ENCODE data around the gene GABBR2.

The GABBR2 gene

DNA sequence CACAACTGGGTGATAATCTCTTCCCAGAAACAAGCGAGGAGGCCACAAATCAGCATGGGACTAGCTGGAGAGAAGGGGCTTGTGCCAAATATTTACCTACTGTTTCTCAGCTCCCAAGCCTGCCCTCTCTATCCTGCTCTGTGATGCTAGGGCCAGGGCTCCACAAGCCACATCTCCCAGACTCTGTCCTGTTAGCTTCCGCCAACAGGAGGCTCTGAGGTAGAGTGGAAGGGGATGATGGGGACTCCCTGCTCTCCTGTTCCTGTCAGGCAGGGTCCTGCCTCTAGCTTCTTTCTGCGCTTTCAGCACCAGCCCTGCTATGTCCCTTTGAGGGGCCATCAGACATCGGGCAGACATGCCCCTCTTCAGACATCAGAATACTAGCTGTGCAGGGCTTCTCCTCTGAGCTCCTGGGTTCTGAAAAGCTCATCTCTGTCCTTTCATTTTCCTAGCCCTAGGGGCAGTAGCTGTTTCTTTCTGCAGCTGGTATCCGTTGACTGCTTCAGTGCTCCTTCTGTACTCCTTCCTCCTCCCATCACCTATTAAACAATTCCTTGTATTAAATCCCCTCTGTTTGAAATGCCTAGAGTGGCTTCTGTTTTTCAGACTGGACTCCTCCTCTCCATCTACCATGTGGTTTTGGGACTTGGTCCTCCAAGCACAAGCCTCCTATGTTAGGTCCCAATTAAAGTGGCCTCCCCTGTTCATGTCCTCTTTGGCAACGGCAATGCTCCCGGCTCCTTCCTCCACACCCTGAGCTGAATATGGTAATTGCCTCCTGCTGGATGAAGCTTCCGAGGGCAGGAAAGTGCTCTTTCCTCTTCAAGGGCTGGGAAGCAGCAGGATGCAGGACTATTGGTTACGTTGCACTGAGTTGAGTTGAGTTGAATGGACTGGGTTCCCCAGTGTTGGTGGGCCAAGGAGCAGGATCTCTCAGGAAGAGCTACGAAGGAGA lies 292.2 kb downstream of the GABBR2 start:
- no peak for DNase-seq (ENCODE audit: extremely low read depth in 1 of 2, low read depth in 1 of 2)

DNA sequence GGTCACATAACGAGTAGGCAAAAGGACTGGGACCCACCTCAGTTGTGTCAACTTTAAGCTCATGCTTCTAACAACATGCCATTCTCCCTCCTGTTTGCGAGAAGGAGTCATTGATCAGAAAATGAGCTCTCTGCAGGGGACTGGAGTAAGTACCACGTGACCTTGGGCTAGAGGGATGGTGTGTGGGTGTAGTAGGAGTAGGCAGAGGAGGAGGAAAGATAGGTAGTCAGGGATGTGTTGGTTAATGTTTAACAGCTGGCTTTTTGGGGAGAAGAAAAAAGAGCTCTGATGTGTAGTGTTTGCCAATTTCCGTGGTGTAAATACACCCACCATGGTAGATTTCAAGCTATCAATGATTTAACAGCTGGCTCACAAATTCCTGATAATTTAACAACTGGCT lies 293.0 kb downstream of the GABBR2 start:
- DNase-seq (ENCODE audit: extremely low read depth in 1 of 2, low read depth in 1 of 2) = no peak

DNA sequence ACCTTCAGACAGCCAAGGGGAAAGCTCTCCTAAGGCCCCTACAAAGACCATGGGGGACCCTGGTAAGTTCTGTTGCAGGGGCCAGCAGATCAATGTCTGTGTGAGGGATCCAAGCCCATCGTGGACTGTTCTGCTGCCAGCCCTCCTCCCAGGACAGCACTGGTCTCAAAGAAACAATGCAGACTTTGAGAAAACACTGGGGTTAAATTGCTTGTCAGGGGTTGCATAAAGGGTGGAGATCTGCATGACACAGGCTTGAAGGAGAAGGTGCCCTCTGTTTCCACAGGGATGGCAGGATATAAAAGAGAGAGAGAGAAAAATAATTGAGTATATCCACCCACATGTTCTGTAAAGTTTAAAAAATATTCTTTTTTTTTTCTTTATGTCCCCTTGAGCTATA lies 295.7 kb downstream of the GABBR2 start:
- no peak for DNase-seq (ENCODE audit: extremely low read depth in 1 of 2, low read depth in 1 of 2)

DNA sequence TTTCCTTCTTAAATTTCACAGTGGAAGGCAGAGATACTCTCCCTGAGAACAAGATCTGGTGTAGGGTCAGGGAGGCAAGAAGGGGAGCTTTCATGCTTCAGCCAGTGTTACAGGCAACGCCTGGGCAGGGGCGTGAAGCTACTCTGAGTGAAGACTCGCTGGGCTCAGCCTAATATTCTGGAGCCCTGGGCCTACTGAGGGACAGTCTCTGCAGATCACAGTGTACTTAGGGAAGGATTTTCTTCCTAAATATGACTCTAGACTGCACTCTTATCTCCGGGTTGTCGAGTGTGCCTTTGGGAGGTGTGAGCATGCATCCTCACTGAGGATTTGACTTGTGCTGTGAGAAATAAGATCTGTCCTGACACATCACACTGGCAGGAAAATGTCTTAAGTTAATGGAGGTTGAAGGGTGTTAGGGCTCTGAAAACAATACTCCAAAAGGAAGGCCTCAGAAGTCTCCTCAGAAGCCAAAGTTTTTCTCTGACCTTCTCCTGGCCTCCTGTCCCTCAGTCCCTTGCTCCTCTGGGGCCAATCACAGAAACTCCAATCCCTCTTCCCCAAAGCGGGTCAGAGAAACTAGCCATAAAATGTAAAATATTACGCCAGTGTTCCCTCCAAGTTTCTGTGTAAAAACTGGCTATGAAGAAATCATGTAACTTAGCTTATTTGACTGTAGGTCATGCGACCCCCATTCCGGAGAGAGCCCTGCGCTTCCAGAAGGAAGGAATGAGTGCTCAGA lies 296.5 kb downstream of the GABBR2 start:
- no peak for DNase-seq (ENCODE audit: extremely low read depth in 1 of 2, low read depth in 1 of 2)

DNA sequence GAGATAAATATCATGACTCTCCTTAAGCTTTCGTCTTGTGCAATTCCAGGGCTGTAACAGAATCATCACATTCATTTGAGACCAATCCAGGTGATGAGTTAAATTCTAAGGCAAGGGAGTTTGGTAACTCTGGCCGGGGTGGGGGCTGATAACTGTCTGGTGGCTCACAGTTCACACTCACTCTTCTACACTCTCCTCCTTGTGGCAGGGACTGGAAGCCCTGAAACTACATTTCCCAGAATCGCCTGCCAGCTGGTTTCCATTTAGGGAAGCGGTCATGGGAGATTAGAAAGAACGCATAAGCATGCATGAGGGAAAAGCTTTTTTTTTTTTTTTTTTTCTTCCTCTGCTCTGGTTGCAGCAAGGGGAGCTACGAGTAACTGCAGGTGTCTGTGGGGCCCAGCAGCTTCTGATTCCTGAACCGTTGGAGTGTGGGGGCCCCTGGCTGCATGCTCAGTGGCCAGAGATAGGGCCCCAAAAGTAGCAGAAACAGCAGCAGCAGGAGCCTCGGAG lies 298.5 kb downstream of the GABBR2 start:
- DNase-seq (ENCODE audit: extremely low read depth in 1 of 2, low read depth in 1 of 2) = no peak

DNA sequence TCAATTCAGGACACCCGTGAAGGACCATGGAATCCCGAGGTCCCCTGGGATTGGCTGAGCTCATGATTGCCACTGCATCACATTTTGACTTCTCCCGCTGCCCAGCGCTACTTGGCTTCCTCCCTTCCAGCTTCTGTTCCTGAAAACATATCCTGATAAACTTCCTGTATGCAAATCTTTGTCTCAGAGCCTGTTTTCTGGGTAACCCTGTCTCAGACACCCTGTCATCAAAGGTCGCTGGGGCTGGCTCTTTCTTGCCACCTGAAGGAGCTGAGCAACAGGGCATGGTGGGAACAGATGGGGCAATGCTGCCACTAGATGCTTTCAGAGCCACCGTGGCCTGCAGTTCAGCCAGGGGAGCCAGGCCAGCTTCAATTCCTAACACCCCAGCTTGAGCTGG lies 299.0 kb downstream of the GABBR2 start:
- no peak for DNase-seq (ENCODE audit: extremely low read depth in 1 of 2, low read depth in 1 of 2)

DNA sequence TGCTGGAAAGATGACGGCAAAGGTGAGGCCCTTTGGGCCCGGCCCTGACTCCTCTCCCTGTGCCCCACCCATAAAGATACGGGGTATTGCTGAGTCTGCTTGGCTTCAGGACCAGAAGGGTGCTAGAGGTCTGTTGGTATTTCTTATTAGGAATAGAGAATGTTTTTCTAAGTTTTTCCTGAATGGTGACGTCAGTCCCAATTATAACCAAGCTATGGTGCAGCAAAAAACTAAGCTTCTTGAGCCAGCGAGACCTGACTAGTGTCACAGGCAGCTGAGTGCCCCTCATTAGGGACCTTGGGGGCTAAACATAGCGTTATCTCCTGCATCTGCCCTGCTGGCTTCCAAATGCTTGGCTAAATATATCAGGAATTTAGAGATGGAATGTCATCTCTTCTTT lies 302.3 kb downstream of the GABBR2 start:
- DNase-seq (ENCODE audit: extremely low read depth in 1 of 2, low read depth in 1 of 2) = no peak

DNA sequence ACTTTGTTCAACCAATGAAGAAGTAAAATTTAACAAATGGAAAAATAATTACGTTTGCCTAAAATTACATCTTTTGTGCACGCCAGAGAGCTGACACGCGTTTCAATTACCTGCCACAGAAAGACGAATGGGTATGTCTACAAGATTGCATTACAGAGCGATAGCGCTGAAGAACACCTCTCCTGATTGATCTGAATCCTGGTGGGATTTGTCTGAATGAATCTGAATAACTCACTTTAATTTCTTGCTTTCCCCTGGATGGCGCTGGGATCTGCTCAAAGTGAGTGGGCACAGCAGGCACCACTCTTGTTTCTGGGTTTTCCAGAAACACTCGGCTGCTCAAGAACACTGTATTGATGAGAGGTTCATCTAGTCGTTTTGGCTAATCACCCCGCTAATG lies 304.5 kb downstream of the GABBR2 start:
- no peak for DNase-seq (ENCODE audit: extremely low read depth in 1 of 2, low read depth in 1 of 2)

DNA sequence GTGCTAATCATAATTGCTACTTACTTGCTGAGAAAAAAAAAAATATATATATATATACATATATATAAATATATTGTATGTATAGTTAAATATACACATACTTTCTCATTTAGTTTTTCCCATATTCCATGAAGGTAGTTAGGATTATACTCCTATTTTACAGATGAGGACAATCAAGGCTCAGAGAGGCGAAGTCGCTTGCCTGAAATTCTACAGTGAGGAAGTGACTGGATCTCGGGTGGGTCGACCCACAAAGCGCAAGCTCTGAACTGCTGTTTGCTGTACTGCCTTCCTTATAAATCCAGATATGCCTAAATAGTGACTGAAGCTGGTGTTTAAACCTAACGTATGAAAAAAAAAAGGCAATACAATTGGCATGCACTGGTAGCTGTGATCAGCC lies 305.0 kb downstream of the GABBR2 start:
- no peak for DNase-seq (ENCODE audit: extremely low read depth in 1 of 2, low read depth in 1 of 2)

DNA sequence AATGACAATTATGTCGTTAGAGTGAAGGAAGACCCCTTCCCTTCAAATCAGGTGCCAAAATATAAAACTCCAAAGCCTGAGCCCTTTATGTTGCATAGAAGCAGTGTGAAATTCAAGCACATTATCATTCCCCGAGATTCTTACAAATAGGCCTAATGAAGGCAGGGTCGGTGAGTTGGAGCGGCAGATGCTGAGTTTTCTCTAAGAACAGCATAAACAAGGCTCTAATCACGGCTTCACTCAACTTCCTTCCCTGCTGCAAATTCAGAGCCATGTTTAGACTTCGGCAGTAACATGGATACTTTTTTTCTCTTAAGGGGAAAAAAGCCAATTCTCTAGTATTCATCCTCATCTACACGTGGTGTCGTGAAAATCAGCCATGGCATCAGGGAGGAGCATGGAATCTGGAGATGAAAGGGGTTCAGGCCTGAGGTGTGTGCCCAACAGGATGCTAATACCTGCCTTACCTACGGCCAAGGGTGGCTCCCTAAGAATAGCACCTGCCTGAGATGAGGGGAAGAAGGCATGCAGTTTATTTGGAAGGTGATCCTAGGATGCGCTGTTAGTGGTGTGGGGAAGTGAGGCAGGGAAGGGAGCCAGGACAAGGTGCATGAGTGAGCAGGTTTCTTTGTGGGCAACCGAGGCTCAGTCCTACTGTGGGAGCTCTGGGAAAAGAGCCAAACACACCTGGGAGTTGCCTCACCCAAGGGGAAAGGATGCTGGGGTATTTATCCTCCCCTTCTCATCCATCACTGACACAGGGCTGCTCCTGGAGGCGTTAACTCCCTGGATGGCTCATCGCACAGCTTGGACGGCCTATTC lies 306.5 kb downstream of the GABBR2 start:
- no peak for DNase-seq (ENCODE audit: extremely low read depth in 1 of 2, low read depth in 1 of 2)

DNA sequence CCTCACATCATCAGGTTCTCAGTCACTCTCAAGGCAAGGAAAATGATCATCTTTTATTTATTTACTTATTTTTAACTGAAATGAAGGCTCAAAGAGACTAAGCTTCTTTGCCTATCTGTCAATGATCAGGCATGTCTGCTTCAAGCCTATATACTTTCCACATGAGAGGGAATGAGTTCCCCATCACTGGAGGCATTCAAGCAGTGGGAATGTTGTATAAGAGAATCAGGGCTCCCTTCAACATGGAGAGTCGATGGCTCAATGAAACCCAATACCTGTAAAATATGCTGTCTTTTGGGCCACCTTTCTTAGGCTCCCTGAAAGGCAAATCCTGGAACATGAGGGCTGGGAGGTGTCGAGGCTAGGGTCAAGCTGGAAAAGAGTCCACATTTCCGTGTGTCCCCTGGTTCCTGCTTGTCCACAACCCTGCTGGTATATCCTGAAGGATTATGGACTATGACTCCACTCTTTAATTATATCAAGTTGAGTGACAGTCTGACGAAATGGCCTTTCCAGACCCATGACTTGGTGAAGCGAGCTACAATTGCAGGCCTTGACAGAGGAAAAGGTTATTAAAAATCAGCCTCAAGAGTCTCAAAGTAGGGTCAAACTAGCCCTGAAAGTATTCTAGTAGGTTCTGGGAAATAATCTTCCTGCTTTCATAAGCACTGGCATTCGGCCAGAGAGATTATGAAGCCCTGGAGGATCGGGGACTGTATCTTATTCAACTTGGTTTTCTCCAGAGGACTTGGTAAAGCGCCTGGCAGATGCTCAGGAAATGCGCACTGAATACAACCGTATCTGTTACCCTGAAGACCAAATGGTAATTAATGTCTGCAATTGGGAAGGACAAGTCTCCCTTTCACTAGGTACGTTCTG lies 307.4 kb downstream of the GABBR2 start:
- no peak for DNase-seq (ENCODE audit: extremely low read depth in 1 of 2, low read depth in 1 of 2)

DNA sequence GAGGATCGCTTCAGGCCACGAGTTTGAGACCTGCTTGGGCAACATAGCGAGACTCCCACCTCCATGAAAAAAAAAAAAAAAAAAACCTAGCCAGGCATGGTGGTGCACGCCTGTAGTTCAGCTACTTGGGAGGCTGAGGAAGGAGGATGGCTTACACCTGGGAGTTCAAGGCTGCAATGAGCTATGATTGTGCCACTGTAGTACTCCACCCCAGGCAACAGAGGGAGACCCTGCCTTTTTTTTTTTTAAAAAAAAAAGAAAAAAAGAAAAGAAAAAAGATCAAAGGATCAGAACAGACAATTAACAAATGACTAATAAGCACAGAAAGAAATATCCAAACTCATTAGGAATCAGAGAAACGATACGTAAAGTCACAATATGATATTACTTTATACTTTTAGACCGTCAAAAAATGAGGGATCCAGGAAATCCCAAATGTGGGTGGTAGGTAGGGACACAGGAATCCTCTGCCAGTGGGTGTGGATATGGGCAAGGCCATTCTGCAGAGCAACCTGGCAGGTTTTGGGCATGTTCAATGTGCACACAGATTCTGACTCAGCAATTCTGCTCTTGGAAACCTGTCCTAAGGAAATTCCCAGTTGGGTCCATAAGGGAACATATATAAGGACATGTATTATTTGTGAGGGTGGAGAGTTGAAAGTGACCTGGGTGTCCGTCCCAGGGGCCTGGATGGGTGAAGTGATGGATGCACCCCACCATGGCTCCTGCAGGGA lies 308.6 kb downstream of the GABBR2 start:
- DNase-seq (ENCODE audit: extremely low read depth in 1 of 2, low read depth in 1 of 2) = no peak

DNA sequence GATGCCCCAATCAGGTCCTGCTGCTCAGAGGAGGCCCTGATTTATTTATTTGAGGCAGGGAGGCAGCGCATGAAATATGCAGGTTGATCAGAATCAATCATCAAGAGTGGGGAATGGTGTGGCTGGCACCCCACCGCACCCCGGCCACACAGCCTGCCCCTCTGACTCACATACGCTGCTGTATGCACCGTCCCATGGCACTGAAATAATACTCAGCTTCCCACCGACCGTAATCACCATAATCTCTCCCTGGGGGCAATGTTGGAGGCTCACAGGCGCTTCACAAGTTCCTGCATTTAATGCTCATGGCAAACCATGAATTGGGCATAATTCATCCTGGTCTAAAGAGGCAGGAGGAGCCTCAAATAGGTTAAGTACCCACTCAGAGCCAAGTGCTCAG lies 312.1 kb downstream of the GABBR2 start:
- no peak for DNase-seq (ENCODE audit: extremely low read depth in 1 of 2, low read depth in 1 of 2)

DNA sequence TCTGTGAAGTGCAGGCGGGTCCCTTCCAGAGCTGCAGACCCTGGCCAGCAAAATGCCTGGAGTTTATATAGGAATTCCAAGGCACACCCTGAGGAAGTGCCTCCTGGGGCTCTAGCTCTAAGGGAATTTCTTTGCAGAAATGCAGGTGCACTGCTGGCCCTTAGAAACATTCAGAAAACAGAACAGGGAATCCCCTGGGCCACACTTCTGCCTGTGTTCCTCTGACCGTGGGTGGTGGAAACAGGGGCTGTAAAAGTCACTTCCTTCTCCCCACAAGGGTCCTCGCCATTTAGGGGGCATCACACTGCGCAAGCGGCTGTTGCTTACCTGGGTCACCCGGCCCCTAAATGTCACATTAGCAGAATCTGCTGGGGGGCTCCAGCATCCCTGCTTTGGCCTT lies 312.5 kb downstream of the GABBR2 start:
- no peak for DNase-seq (ENCODE audit: extremely low read depth in 1 of 2, low read depth in 1 of 2)

DNA sequence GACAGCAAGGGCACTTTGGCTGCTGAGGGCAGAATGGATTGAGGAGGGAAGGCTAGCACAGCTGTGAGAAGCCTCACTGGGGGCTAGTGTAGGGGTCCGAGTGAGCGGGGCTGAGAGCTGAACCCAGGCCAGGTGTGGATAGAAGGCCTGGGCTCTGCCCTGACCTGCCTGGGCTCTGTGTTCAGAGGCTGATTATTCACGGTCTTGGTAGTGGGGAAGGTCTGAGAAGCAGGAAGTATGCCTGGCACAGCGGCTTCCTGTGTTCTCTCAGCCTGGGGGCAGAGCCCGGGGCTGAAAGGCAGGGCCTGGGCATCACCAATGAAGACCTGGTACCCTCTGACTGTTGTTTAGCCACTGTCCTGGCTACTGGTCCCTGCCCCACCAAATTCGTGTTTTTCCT lies 316.9 kb downstream of the GABBR2 start:
- no peak for DNase-seq (ENCODE audit: extremely low read depth in 1 of 2, low read depth in 1 of 2)

DNA sequence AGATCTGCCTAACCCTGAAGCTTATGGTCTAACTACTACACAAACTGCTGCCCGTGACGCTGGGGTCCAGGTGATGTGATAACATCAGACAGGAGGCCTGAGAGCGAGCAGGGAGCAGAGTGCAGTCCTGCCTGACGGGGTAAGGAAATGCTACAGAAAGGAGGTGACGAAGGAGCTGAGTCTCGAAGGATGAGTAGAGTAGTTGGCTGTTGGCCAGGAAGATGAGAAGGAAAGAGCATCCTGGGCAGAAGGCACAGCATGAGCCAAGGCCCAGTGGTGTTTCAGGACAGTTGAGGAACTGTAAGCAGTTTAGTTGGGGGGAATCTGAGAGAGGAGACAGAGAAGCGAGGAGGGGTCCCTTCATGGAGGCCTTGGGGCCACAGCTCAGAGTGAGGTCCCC lies 317.3 kb downstream of the GABBR2 start:
- no peak for DNase-seq (ENCODE audit: extremely low read depth in 1 of 2, low read depth in 1 of 2)

DNA sequence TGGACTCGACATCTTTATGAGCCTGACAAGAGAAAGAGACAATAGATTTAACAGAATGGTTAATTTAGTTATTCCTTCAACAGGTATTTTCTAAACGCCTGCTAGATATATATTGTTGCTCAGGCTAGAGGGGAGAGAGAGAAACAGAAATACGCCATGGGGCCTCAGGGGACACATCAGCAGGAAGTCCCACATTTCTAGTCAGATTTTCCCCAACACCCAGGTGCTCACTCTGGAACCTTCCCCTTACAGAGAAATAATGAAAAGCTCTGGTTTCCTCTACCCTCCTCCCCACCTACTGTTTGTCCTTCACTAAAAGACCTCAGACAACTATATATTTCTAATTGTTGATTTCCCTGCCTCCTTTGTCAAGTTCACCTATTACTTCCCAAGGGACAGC lies 323.0 kb downstream of the GABBR2 start:
- DNase-seq (ENCODE audit: extremely low read depth in 1 of 2, low read depth in 1 of 2) = no peak

DNA sequence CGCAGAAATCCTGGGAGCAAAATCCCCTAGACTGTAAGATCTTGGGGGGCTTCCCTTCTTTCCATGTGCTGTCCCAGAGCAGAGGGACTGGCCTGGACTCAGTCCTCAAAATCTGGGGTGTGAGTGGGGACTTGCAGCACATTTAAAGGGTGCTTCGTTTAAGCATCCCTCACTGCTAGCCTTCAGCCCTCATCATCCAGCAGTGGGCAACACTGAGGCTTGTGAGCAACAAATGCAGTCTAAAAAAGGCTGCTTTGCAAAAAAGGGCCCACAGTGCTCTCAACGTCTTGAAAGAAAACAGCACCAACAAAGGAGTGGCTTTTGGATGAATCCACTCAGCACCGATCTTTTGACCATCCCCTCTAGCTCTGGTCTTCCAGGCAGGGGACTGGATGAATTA lies 325.0 kb downstream of the GABBR2 start:
- no peak for DNase-seq (ENCODE audit: extremely low read depth in 1 of 2, low read depth in 1 of 2)

DNA sequence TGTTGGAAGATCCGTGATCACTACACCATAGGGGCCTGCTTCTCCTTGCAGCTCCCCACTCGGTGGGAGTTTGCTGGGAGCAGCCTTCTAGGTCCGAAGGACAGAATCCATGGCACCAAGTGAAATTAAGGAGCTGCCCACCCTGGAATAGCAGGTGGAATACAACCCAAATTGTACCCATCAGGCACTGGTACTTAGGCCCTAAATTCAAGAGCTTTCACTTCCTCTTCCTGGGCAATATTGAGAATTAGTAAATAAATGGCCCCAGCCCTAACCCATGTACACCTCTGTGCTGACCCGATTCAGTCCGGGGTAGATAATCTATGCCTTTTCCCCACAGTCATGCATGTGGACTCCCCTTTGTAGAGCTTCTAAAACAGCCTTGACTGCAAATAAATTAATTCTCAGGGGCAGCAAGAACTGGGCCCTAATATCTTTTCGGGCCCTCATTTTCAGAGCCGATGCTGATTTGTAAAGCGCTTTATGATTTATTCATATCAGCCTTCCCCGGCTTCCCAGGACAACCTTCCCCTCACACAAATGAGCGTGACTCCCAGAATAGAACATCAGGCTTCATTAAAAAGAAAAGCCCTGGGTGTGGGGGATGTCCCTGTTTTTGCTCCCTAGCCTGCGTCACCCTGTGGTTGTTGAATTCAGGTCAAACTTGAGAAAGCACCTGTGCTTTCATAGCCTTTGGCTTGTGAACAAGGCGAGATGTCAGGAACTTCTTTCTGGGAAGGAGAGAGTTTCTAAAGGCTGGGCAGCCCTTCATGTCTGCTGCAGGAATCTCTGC lies 327.2 kb downstream of the GABBR2 start:
- no peak for DNase-seq (ENCODE audit: extremely low read depth in 1 of 2, low read depth in 1 of 2)
